Aorta (tissue), 5 donors: ENCODE results near the gene ABCA7. TPM values are rescaled to one million over a fixed set of nuclear protein-coding genes. Genes with fewer than 3 reads are reported as not detected.

ENCODE experiments used
- ATAC-seq: fragments of 200-7000 bp; cut with Tn5 transposase; one replicate; pipeline ENCODE4 v1.9.1; 2022; ENCODE audit warnings: moderate library complexity; ENCODE audit not compliant: low FRiP score
- DNase-seq, 2 donors: peaks; one replicate each; pipeline ENCODE4 v3.0.0-alpha.2; 2020
- H3K27ac ChIP-seq, 2 donors: one replicate each; pipeline ENCODE4 v1.5.1; 2013; ENCODE audit warnings: low read length in 2 of 2, mild to moderate bottlenecking in 2 of 2, moderate library complexity in 2 of 2, control low read depth in 1 of 2, inconsistent platforms in 1 of 2, low read depth in 1 of 2
- H3K27me3 ChIP-seq, 2 donors: one replicate each; pipeline ENCODE4 v1.6.1; 2013; ENCODE audit warnings: control low read depth in 1 of 2, low read length in 1 of 2, mild to moderate bottlenecking in 1 of 2, moderate library complexity in 1 of 2; ENCODE audit not compliant: insufficient read depth in 2 of 2, control insufficient read depth in 1 of 2
- H3K36me3 ChIP-seq, 2 donors: one replicate each; pipeline ENCODE4 v1.6.1; 2013; ENCODE audit warnings: control low read depth in 1 of 2, low read length in 1 of 2, mild to moderate bottlenecking in 1 of 2; ENCODE audit not compliant: insufficient read depth in 2 of 2, control insufficient read depth in 1 of 2
- H3K4me1 ChIP-seq, 2 donors: one replicate each; pipeline ENCODE4 v1.6.1; 2013; ENCODE audit warnings: low read length in 2 of 2, control low read depth in 1 of 2, mild to moderate bottlenecking in 1 of 2, moderate library complexity in 1 of 2; ENCODE audit not compliant: insufficient read depth in 2 of 2, control insufficient read depth in 1 of 2
- H3K4me3 ChIP-seq, 2 donors: one replicate each; pipeline ENCODE4 v1.5.1; 2013; ENCODE audit warnings: low read length in 2 of 2, control low read depth in 1 of 2, mild to moderate bottlenecking in 1 of 2
- H3K9me3 ChIP-seq: one replicate; pipeline ENCODE4 v1.6.1; 2013; ENCODE audit warnings: mild to moderate bottlenecking, low read length; ENCODE audit not compliant: control insufficient read depth
- WGBS, 2 donors: extraction: QIAGEN DNeasy Blood & Tissue Kit; methylation state at CpG; one replicate each; pipeline ENCODE4 v1.1.7; 2013; 5-methylcytosine and 5-hydroxymethylcytosine counted together
- intact Hi-C, 2 donors: fragments of 100-400 bp; cut with DNase I; formaldehyde crosslinking; loops; one replicate each; pipeline versions ENCODE4 v1.14.2 to v1.15.0; 2022
- polyA plus RNA-seq, 2 donors: library from polyadenylated mRNA; stranded (reverse); fragments of 200-250 nt; gene quantifications; one replicate each; pipeline ENCODE4 v1.2.3, GENCODE V29; 2013
- total RNA-seq, 2 donors: library from RNA; stranded (reverse); fragmentation: NEBNext Ultra II Directional; extraction: Animal tissue kit (Norgen Biotek cat#: 25700); gene quantifications; one replicate each; pipeline ENCODE4 v1.2.1, GENCODE V29; 2021
- donor health status: healthy with polysubstance abuse.
- donor health status: Bipolar disorder and iron deficiency.
- donor health status: DM: no; HTN: no; CAD: no.
- donor health status: DM: no; HTN: no; CAD: no.
- donor health status: DM: yes; HTN: yes; CAD: no.

ABCA7 gene
- total and polyA plus RNA-seq, 4 donors: 1.9 to 20.6 (median 8.5) TPM

GRCh38 chr19:993831-994393 is 46.0 kb upstream of the ABCA7 start:
- Histone ChIP-seq H3K9me3 (no peaks in the 10 kb centered on the region), H3K4me3 (no peak overlapping the region), H3K36me3 (no peaks in the 10 kb centered on the region), H3K4me1 (no peaks in the 10 kb centered on the region), H3K27me3 (no peaks in the 10 kb centered on the region), H3K27ac (no peak overlapping the region)
- intact Hi-C loops: no loop called here
- 88 to 90% methylated on average over 43 of the region's 43 CpGs for WGBS, 2 donors
- ATAC-seq (no peak), DNase-seq (no peak)

GRCh38 chr19:994516-994915 is 45.4 kb upstream of the ABCA7 start:
- H3K36me3 ChIP-seq: no peaks in the 10 kb centered on the region
- DNase-seq (no peak), ATAC-seq (no peak)
- H3K27ac ChIP-seq: no peak overlapping the region
- no peak overlapping the region for H3K4me3 ChIP-seq
- 93 to 95% methylated on average over 18 of the region's 18 CpGs for WGBS, 2 donors
- H3K27me3 ChIP-seq: no peaks in the 10 kb centered on the region
- no peaks in the 10 kb centered on the region for H3K4me1 ChIP-seq
- intact Hi-C loops: no loop called here
- no peaks in the 10 kb centered on the region for H3K9me3 ChIP-seq

GRCh38 chr19:995051-995827 is 44.7 kb upstream of the ABCA7 start:
- Histone ChIP-seq H3K9me3 (no peaks in the 10 kb centered on the region), H3K27me3 (no peaks in the 10 kb centered on the region), H3K36me3 (no peaks in the 10 kb centered on the region), H3K4me1 (no peaks in the 10 kb centered on the region), H3K27ac (no peak overlapping the region), H3K4me3 (no peak overlapping the region)
- WGBS, 2 donors: 80 to 82% methylated on average over 26 of the region's 26 CpGs
- intact Hi-C loops: no loop called here
- DNase-seq: no peak
- ATAC-seq: no peak

- DNase-seq: no peak
- H3K9me3 ChIP-seq: no peaks in the 10 kb centered on the region
- no peaks in the 10 kb centered on the region for H3K27me3 ChIP-seq
- no peaks in the 10 kb centered on the region for H3K4me1 ChIP-seq
- no peak for ATAC-seq
- H3K27ac ChIP-seq: no peak overlapping the region
- intact Hi-C loops: no loop called here
- WGBS, 2 donors: 13 to 15% methylated on average over 64 of the region's 64 CpGs
- no peak overlapping the region for H3K4me3 ChIP-seq
- no peaks in the 10 kb centered on the region for H3K36me3 ChIP-seq
Measured at GRCh38 chr19:996051-996838, 43.7 kb upstream of the ABCA7 start.

- no peak for DNase-seq
- no peak overlapping the region for H3K4me3 ChIP-seq
- no peaks in the 10 kb centered on the region for H3K27me3 ChIP-seq
- 15 to 21% methylated on average over 6 of the region's 6 CpGs for WGBS, 2 donors
- no peaks in the 10 kb centered on the region for H3K9me3 ChIP-seq
- no peaks in the 10 kb centered on the region for H3K4me1 ChIP-seq
- H3K27ac ChIP-seq: no peak overlapping the region
- ATAC-seq: no peak
- no peaks in the 10 kb centered on the region for H3K36me3 ChIP-seq
- intact Hi-C loops: no loop called here
Measured at GRCh38 chr19:998064-998463, 41.8 kb upstream of the ABCA7 start.

GRCh38 chr19:999379-999719 is 40.6 kb upstream of the ABCA7 start:
- no peaks in the 10 kb centered on the region for H3K27me3 ChIP-seq

GRCh38 chr19:1000095-1000494 is 39.8 kb upstream of the ABCA7 start, which contains the start of gene GRIN3B:
GRIN3B (plus strand) TSS chr19:1000419; CDS start chr19:1000438, 19 bp downstream.
- H3K4me1 ChIP-seq: no peaks in the 10 kb centered on the region
- WGBS, 2 donors: 2 to 6% methylated on average over 27 to 43 of the region's 43 CpGs
- H3K4me3 ChIP-seq: no peak within 1 kb of the TSS
- no peak for ATAC-seq
- no peak within 1 kb of the TSS for H3K27ac ChIP-seq
- peak in 1 of 2 donors; percentile 89 for DNase-seq
- intact Hi-C loops: no loop called here
- no peaks in the 10 kb centered on the region for H3K36me3 ChIP-seq
- no peaks in the 10 kb centered on the region for H3K27me3 ChIP-seq
- no peaks in the 10 kb centered on the region for H3K9me3 ChIP-seq

More at GRCh38 chr19:999379-999719, 40.6 kb upstream of the ABCA7 start:
- H3K9me3 ChIP-seq: no peaks in the 10 kb centered on the region
- no peak for DNase-seq
- ATAC-seq: no peak
- no peak overlapping the region for H3K4me3 ChIP-seq
- intact Hi-C loops: no loop called here
- no peaks in the 10 kb centered on the region for H3K36me3 ChIP-seq
- 64 to 65% methylated on average over 3 of the region's 3 CpGs for WGBS, 2 donors
- no peaks in the 10 kb centered on the region for H3K4me1 ChIP-seq
- no peak overlapping the region for H3K27ac ChIP-seq

- Histone ChIP-seq H3K9me3 (no peaks in the 10 kb centered on the region), H3K27ac (no peak overlapping the region), H3K27me3 (no peaks in the 10 kb centered on the region), H3K36me3 (no peaks in the 10 kb centered on the region), H3K4me1 (no peaks in the 10 kb centered on the region), H3K4me3 (no peak overlapping the region)
- intact Hi-C loops: loop anchor here in 1 of 2 donors (1.0 kb wide), 1 partner anchor 79 kb away; no protein-coding TSS in a partner anchor
- WGBS, 2 donors: 4 to 5% methylated on average over 52 to 73 of the region's 73 CpGs
- no peak for ATAC-seq
- DNase-seq: no peak
Measured at GRCh38 chr19:1000591-1001537, 39.0 kb upstream of the ABCA7 start.
